Activated CD4-positive, alpha-beta T cell treated with anti-CD3 and anti-CD28 coated beads for 36 hours (primary cell): ENCODE results near the gene TOP1. TPM values are rescaled to one million over a fixed set of nuclear protein-coding genes. Genes with fewer than 3 reads are reported as not detected.
A peak's percentile ranks its signal among the peaks of the same experiment; 100 is the strongest.

ENCODE experiments used
- ATAC-seq: fragments of 200-7000 bp; cut with Tn5 transposase; one replicate; pipeline ENCODE4 v1.10.0; 2021; ENCODE audit warnings: mild to moderate bottlenecking, moderate library complexity
- CTCF ChIA-PET: fragments of 350-600 bp; sonication (Branson Sonifier 250); formaldehyde crosslinking; loops from one replicate; lab custom pipeline; 2021; ENCODE audit warnings: antibody characterized with exemption; lab: Charles Lee
- POLR2A ChIA-PET: fragments of 350-600 bp; sonication (Branson Sonifier 250); formaldehyde crosslinking; loops from one replicate; lab custom pipeline; 2021; ENCODE audit warnings: antibody characterized with exemption, inconsistent platforms; lab: Charles Lee
- DNase-seq: peaks from one replicate; pipeline ENCODE4 v3.0.0-alpha.2; 2020
- H3K27ac Mint-ChIP-seq: one replicate; pipeline ENCODE4 v1.8.0; 2021; ENCODE audit warnings: mixed read lengths
- H3K27me3 Mint-ChIP-seq: one replicate; pipeline ENCODE4 v1.8.0; 2021; ENCODE audit warnings: mixed read lengths
- H3K36me3 Mint-ChIP-seq: one replicate; pipeline ENCODE4 v1.8.0; 2021; ENCODE audit warnings: low read depth, mixed read lengths
- H3K4me1 Mint-ChIP-seq: one replicate; pipeline ENCODE4 v1.8.0; 2021; ENCODE audit warnings: mixed read lengths
- H3K4me3 Mint-ChIP-seq: one replicate; pipeline ENCODE4 v1.8.0; 2021; ENCODE audit warnings: mild to moderate bottlenecking, moderate library complexity, mixed read lengths
- H3K9me3 Mint-ChIP-seq: one replicate; pipeline ENCODE4 v1.8.0; 2021; ENCODE audit warnings: low read depth, mixed read lengths
- intact Hi-C, 2 experiments: fragments of 100-400 bp; cut with DNase I in 1 of 2; cut with micrococcal nuclease in 1 of 2; formaldehyde crosslinking; loops; one replicate each; pipeline versions ENCODE4 v1.14.2 to v1.15.1; 2022 to 2024; cut with DNase I, micrococcal nuclease
- total RNA-seq, 2 experiments: library from RNA; stranded (reverse); gene quantifications; one replicate each; pipeline ENCODE4 v1.2.3, GENCODE V29; 2021

The TOP1 gene
- total RNA-seq, 2 experiments from 2014 or later = 111 to 124 TPM

DNA sequence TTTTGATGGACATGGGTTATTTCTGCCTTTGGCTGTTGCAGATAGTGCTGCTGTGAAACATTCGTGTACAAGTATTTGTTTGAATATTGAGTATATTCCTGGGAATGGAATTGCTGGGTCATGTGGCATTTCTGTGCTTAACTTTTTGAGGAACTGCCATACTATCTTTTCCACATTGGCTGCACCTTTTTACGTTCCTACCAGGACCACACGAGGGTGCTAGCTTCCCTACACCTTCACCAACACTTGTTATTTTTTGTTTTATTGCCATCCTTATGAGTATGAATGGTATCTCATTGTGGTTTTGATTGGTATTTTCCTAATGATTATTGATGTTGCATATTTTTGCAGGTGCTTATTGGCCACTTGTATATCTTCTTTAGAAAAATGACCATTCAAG, 60.9 kb downstream of the TOP1 start:
- CTCF ChIA-PET = interaction anchor here (1.0 to 13.0 kb wide), 2 partner anchors 31 to 102 kb away, joined by 3 to 279 read pairs; no protein-coding TSS in a partner anchor
- H3K36me3 Mint-ChIP-seq = peaks cover 46% of the 10 kb centered on the region

DNA sequence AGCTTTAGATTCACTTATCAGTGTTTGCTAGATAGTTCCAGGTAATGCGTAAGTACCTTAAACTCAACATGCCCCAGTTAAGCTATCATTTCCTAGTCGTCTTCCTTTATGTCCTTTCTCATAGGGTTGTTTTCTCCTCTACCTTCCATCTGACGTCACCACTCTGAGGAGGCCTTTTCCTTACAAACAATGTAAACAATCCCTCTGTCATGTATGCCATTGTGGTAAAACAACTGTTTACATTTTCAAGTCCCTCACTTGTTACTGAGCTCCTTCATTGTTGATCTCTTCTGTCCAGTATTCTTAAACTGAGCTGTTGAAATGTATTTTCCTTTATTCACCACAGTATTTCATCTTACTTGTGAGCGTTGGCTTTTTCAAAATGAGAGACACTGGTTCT, 63.3 kb downstream of the TOP1 start:
- POLR2A ChIA-PET = interaction anchor here (0.5 kb wide), 1 partner anchor 64 kb away, joined by 3 read pairs; no protein-coding TSS in a partner anchor
- DNase-seq = no peak
- Mint-ChIP-seq H3K36me3 (peaks cover 46% of the 10 kb centered on the region), H3K9me3 (no peaks in the 10 kb centered on the region), H3K4me3 (no peak overlapping the region), H3K27ac (peak overlapping the region; percentile 41), H3K27me3 (no peaks in the 10 kb centered on the region), H3K4me1 (peaks cover 14% of the 10 kb centered on the region)
- no peak for ATAC-seq
- CTCF ChIA-PET = interaction anchor here (1.7 to 13.0 kb wide), 2 partner anchors 104 to 123 kb away, joined by 9 to 279 read pairs; no protein-coding TSS in a partner anchor
- intact Hi-C loops = loop anchor here in 1 of 2 experiments (10.0 kb wide), 1 partner anchor 337 kb away; no protein-coding TSS in a partner anchor

More for the DNA sequence above, 60.9 kb downstream of the TOP1 start:
- no peak for ATAC-seq
- Mint-ChIP-seq H3K4me3 (no peak overlapping the region), H3K27ac (no peak overlapping the region), H3K27me3 (no peaks in the 10 kb centered on the region), H3K4me1 (peaks cover 22% of the 10 kb centered on the region), H3K9me3 (no peaks in the 10 kb centered on the region)
- POLR2A ChIA-PET = interaction anchor here (0.7 kb wide), 1 partner anchor 29 kb away, joined by 3 read pairs; no protein-coding TSS in a partner anchor
- intact Hi-C loops = no loop called here
- no peak for DNase-seq

DNA sequence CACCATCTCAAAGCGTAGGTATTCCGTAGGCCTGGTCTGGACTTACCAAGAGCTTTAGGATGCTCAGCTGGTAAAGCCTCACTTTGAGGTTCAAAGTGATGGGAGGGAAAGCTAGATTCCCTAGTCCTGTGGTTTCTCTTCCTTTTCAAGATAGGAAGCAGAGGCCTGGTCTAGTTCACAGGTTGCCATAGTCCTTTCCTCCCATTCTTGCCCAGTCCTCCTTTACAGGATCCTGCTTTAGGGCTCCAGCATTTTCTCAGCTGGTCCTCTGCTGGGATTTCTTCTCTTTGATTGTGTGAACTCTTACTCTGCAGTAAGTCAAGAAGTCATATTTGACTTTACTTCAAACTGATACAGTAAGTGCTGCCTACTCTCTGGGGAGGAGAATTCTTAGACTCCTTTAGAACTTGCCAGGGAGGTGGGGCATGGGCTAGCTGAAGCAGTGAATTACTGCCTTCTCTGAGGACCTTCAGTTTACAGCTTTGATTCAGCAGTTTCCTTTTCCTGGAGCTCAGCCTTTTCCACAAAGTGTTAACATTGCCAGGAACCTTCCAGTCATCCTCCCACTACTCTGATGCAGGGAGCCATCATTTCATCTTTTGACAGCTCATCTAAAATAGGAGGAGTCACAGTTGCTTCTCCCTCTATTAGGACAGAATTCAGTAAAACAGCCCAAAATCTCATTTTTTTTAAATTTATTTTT, 65.9 kb downstream of the TOP1 start:
- ATAC-seq (peak; percentile 87), DNase-seq (peak; percentile 51)
- Mint-ChIP-seq H3K27me3 (no peaks in the 10 kb centered on the region), H3K4me1 (peaks cover 10% of the 10 kb centered on the region), H3K36me3 (peaks cover 51% of the 10 kb centered on the region), H3K27ac (peak overlapping the region; percentile 78), H3K9me3 (no peaks in the 10 kb centered on the region), H3K4me3 (no peak overlapping the region)
- CTCF ChIA-PET = interaction anchor here (0.7 to 13.0 kb wide), 49 partner anchors 8 to 249 kb away, joined by 3 to 279 read pairs (median 5); partner anchors contain the start of gene TOP1
- POLR2A ChIA-PET = interaction anchor here (0.5 to 1.9 kb wide), 2 partner anchors 47 to 104 kb away, joined by 3 to 11 read pairs; no protein-coding TSS in a partner anchor
- intact Hi-C loops = loop anchor here (1.0 to 10.0 kb wide), 6 partner anchors 46 to 340 kb away; partner anchors contain the start of genes LPIN3 (in 1 of the 2) and TOP1 (in 1 of the 2)

DNA sequence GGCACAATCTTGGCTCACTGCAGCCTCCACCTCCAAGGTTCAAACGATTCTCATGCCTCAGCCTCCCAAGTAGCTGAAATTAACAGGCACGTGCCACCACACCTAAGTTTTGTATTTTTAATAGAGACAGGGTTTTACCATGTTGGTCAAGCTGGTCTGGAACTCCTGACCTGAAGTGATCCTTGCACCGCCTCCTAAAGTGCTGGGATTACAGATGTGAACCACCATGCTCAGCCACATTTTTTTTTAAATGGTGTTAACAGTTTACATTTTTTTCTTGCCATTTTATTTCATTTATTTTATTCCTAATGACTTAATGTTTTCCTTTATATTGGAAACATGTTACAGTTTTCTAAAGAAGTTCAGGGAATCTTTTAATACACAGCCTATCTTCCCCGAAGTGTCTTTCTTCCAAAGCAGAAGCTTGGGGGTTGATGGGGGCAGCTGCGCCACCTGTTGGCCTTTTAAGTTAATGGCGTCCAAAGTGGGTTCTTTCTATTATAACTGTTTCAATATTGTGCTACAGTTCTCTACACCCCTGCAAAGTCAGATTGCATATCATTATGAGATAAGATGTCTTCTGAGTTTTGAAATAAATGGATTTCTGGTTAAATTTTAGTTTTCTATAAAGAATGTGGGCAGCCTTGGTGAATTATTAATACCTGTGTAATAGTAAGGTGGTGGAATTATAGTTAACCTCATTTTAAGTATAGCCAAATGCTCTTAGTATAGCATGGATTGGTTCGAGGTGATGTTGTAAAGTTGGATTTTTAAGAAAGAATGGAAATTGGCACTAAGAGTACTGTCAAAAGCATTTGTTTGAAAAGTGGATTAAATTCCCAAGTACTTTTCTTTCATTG, 66.7 kb downstream of the TOP1 start:
- Mint-ChIP-seq H3K4me3 (no peak overlapping the region), H3K27me3 (no peaks in the 10 kb centered on the region), H3K4me1 (peaks cover 10% of the 10 kb centered on the region), H3K27ac (no peak overlapping the region), H3K9me3 (no peaks in the 10 kb centered on the region), H3K36me3 (peaks cover 55% of the 10 kb centered on the region)
- peak; percentile 68 for DNase-seq
- ChIA-PET CTCF (interaction anchor here (0.7 to 13.0 kb wide), 49 partner anchors 9 to 361 kb away, joined by 3 to 279 read pairs (median 5); partner anchors contain the start of genes LPIN3 and TOP1), POLR2A (interaction anchor here (0.5 to 1.9 kb wide), 3 partner anchors 48 to 104 kb away, joined by 3 to 11 read pairs (median 3); no protein-coding TSS in a partner anchor)
- peak; percentile 54 for ATAC-seq
- intact Hi-C loops = loop anchor here (1.0 to 10.0 kb wide), 6 partner anchors 47 to 341 kb away; partner anchors contain the start of genes LPIN3 (in 1 of the 2) and TOP1 (in 1 of the 2)

- ChIA-PET CTCF (interaction anchor here (0.7 to 13.0 kb wide), 3 partner anchors 38 to 111 kb away, joined by 3 to 279 read pairs (median 3); no protein-coding TSS in a partner anchor), POLR2A (no interaction called here)
- Mint-ChIP-seq H3K27me3 (no peaks in the 10 kb centered on the region), H3K9me3 (no peaks in the 10 kb centered on the region), H3K4me3 (no peak overlapping the region), H3K27ac (no peak overlapping the region), H3K36me3 (peaks cover 59% of the 10 kb centered on the region), H3K4me1 (peaks cover 10% of the 10 kb centered on the region)
- intact Hi-C loops = loop anchor here in 1 of 2 experiments (10.0 kb wide), 1 partner anchor 344 kb away; no protein-coding TSS in a partner anchor
- no peak for ATAC-seq
- DNase-seq = no peak
These were observed 70.2 kb downstream of the TOP1 start for GRCh38 chr20:41098703-41099250.

GRCh38 chr20:41100001-41100480, 71.4 kb downstream of the TOP1 start:
- no peaks in the 10 kb centered on the region for H3K27me3 Mint-ChIP-seq
- intact Hi-C loops = no loop called here
- H3K4me3 Mint-ChIP-seq = no peak overlapping the region
- no peak for DNase-seq
- ChIA-PET POLR2A (no interaction called here), CTCF (interaction anchor here (13.0 kb wide), 1 partner anchor 112 kb away, joined by 279 read pairs; no protein-coding TSS in a partner anchor)
- H3K36me3 Mint-ChIP-seq = peaks cover 59% of the 10 kb centered on the region
- no peak for ATAC-seq
- H3K9me3 Mint-ChIP-seq = no peaks in the 10 kb centered on the region
- H3K4me1 Mint-ChIP-seq = peaks cover 5% of the 10 kb centered on the region
- no peak overlapping the region for H3K27ac Mint-ChIP-seq

DNA sequence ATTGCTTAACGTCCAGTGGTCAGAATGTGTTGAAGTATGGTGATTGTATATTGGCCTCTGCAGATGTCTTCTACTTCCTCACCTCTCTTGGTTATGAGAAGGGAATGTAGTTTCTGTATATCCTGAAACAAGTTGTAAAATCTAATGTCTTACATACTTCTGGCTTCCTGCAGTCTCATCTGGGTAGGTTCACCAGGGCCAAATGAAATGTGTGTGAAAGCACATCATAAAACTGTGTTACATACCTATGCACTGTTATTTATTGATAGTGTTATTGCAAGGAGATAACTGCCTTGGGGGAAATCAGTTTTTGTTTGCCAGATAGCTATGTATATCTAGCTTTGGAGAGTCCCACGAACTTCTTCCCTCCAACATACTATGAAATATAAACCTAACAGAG, 73.0 kb downstream of the TOP1 start:
- ATAC-seq (no peak), DNase-seq (no peak)
- CTCF ChIA-PET = interaction anchor here (0.8 to 13.0 kb wide), 2 partner anchors 114 to 133 kb away, joined by 3 to 279 read pairs; no protein-coding TSS in a partner anchor
- Mint-ChIP-seq H3K27ac (no peak overlapping the region), H3K27me3 (no peaks in the 10 kb centered on the region), H3K4me1 (no peaks in the 10 kb centered on the region), H3K9me3 (no peaks in the 10 kb centered on the region), H3K36me3 (peaks cover 50% of the 10 kb centered on the region), H3K4me3 (no peak overlapping the region)
- intact Hi-C loops = no loop called here
- POLR2A ChIA-PET = no interaction called here

- POLR2A ChIA-PET = no interaction called here
- Mint-ChIP-seq H3K4me3 (no peak overlapping the region), H3K9me3 (no peaks in the 10 kb centered on the region), H3K27ac (peak overlapping the region; percentile 48), H3K36me3 (peaks cover 29% of the 10 kb centered on the region), H3K27me3 (no peaks in the 10 kb centered on the region), H3K4me1 (peaks cover 2% of the 10 kb centered on the region)
- intact Hi-C loops = no loop called here
- CTCF ChIA-PET = interaction anchor here (0.7 to 1.4 kb wide), 2 partner anchors 14 to 50 kb away, joined by 4 to 5 read pairs; no protein-coding TSS in a partner anchor
- no peak for ATAC-seq
- no peak for DNase-seq
These were observed 79.9 kb downstream of the TOP1 start for GRCh38 chr20:41108531-41108930.

GRCh38 chr20:41110012-41110411, 81.4 kb downstream of the TOP1 start:
- peaks cover 34% of the 10 kb centered on the region for H3K36me3 Mint-ChIP-seq

GRCh38 chr20:41110930-41111577, 82.4 kb downstream of the TOP1 start:
- Mint-ChIP-seq H3K4me3 (no peak overlapping the region), H3K36me3 (peaks cover 40% of the 10 kb centered on the region), H3K27me3 (no peaks in the 10 kb centered on the region), H3K9me3 (no peaks in the 10 kb centered on the region), H3K4me1 (peaks cover 2% of the 10 kb centered on the region), H3K27ac (no peak overlapping the region)
- intact Hi-C loops = no loop called here
- ATAC-seq = peak; percentile 60
- DNase-seq = no peak
- CTCF ChIA-PET = interaction anchor here (0.9 kb wide), 2 partner anchors 17 to 147 kb away, joined by 3 read pairs; no protein-coding TSS in a partner anchor
- POLR2A ChIA-PET = no interaction called here

More at GRCh38 chr20:41110012-41110411, 81.4 kb downstream of the TOP1 start:
- DNase-seq (no peak), ATAC-seq (no peak)
- H3K27ac Mint-ChIP-seq = no peak overlapping the region
- no peak overlapping the region for H3K4me3 Mint-ChIP-seq
- H3K4me1 Mint-ChIP-seq = peaks cover 2% of the 10 kb centered on the region
- no peaks in the 10 kb centered on the region for H3K27me3 Mint-ChIP-seq
- H3K9me3 Mint-ChIP-seq = no peaks in the 10 kb centered on the region
- CTCF ChIA-PET = interaction anchor here (0.5 to 0.6 kb wide), 2 partner anchors 133 to 344 kb away, joined by 3 read pairs; no protein-coding TSS in a partner anchor
- intact Hi-C loops = no loop called here
- POLR2A ChIA-PET = no interaction called here
